SU-DHL-6 (cell line): ENCODE results near the gene CDK10.

Source experiments
- CTCF ChIP-seq: fragments of 200-600 bp; sonication (generic); IDR thresholded peaks from one replicate; pipeline ENCODE4 v1.5.1; 2017; ENCODE audit warnings: antibody characterized with exemption, mild to moderate bottlenecking, low read length, moderate library complexity; ENCODE audit not compliant: insufficient read depth, poor library complexity, severe bottlenecking
- EZH2phosphoT487 ChIP-seq: fragments of 200-600 bp; sonication (generic), shearing (Covaris generic); conservative IDR thresholded peaks from 2 replicates; pipeline ENCODE4 v1.6.1; 2018; ENCODE audit warnings: mild to moderate bottlenecking, antibody characterized with exemption, low read length, moderate library complexity, mixed read lengths

- no peak for TF ChIP-seq CTCF
- TF ChIP-seq EZH2phosphoT487 = no peak
These were observed 11.3 kb downstream of the CDK10 start for GRCh38 chr16:89697616-89698331.
